Neural progenitor cell (in vitro differentiated cells): Measurements from ENCODE around the gene PREP. TPM values are rescaled to one million over a fixed set of nuclear protein-coding genes. Genes with fewer than 3 reads are reported as not detected.

ENCODE experiments used
- DNase-seq: peaks from one replicate; pipeline ENCODE4 v3.0.0-alpha.2; 2016; ENCODE audit warnings: low spot score
- H2AFZ ChIP-seq: fragments of 200-600 bp; sonication (generic); replicated peaks from 2 replicates; pipeline ENCODE4 v1.6.1; 2016; ENCODE audit warnings: antibody characterized with exemption
- H3F3A ChIP-seq: fragments of 200-600 bp; sonication (generic); 2 replicates; pipeline ENCODE4 v1.6.1; 2016; ENCODE audit warnings: antibody characterized with exemption, low read depth
- H3K27ac ChIP-seq: fragments of 200-600 bp; sonication (generic); 2 replicates; pipeline ENCODE4 v1.5.1; 2016; ENCODE audit warnings: mild to moderate bottlenecking
- H3K27me3 ChIP-seq: fragments of 200-600 bp; sonication (generic); 2 replicates; pipeline ENCODE4 v1.6.1; 2016; ENCODE audit warnings: mild to moderate bottlenecking, moderate library complexity
- H3K36me3 ChIP-seq: fragments of 200-600 bp; sonication (generic); 2 replicates; pipeline ENCODE4 v1.5.1; 2016
- H3K4me1 ChIP-seq: fragments of 200-600 bp; sonication (generic); 2 replicates; pipeline ENCODE4 v1.6.1; 2016; ENCODE audit warnings: mixed run types
- H3K4me2 ChIP-seq: fragments of 200-600 bp; sonication (generic); 2 replicates; pipeline ENCODE4 v1.6.1; 2016
- H3K4me3 ChIP-seq: fragments of 200-600 bp; sonication (generic); 2 replicates; pipeline ENCODE4 v1.5.1; 2016
- H3K79me2 ChIP-seq: fragments of 200-600 bp; sonication (generic); 2 replicates; pipeline ENCODE4 v1.6.1; 2016; ENCODE audit warnings: low read depth
- H3K9ac ChIP-seq: fragments of 200-600 bp; sonication (generic); 2 replicates; pipeline ENCODE4 v1.6.1; 2016
- H3K9me3 ChIP-seq: fragments of 200-600 bp; sonication (generic); 2 replicates; pipeline ENCODE4 v1.5.1; 2016; ENCODE audit warnings: low read depth
- H4K20me1 ChIP-seq: fragments of 200-600 bp; sonication (generic); 2 replicates; pipeline ENCODE4 v1.6.1; 2016; ENCODE audit warnings: low read depth
- H3K27ac Mint-ChIP-seq: 3 replicates; pipeline ENCODE4 v1.8.0; 2021; ENCODE audit warnings: mixed read lengths
- H3K27me3 Mint-ChIP-seq: 2 replicates; pipeline ENCODE4 v1.8.0; 2022; ENCODE audit warnings: low read depth, mild to moderate bottlenecking, inconsistent platforms, moderate library complexity, mixed read lengths; ENCODE audit not compliant: insufficient read depth
- H3K36me3 Mint-ChIP-seq: 3 replicates; pipeline ENCODE4 v1.8.0; 2021; ENCODE audit warnings: mixed read lengths
- H3K4me1 Mint-ChIP-seq: 3 replicates; pipeline ENCODE4 v1.8.0; 2021; ENCODE audit warnings: mixed read lengths
- H3K4me3 Mint-ChIP-seq: 3 replicates; pipeline ENCODE4 v1.8.0; 2021; ENCODE audit warnings: mild to moderate bottlenecking, moderate library complexity, mixed read lengths
- H3K9me3 Mint-ChIP-seq: 3 replicates; pipeline ENCODE4 v1.8.0; 2020; ENCODE audit warnings: mixed read lengths
- EZH2 ChIP-seq: fragments of 200-600 bp; sonication (generic); IDR thresholded peaks from 2 replicates; pipeline ENCODE4 v1.6.1; 2017; ENCODE audit warnings: antibody characterized with exemption, mild to moderate bottlenecking, moderate library complexity
- EZH2phosphoT487 ChIP-seq: fragments of 200-600 bp; sonication (generic); IDR thresholded peaks from 2 replicates; pipeline ENCODE4 v1.6.1; 2017; ENCODE audit warnings: antibody characterized with exemption
- total RNA-seq: library from RNA; depleted of rRNA; stranded (reverse); fragments of >200 nt; gene quantifications from 2 replicates; pipeline ENCODE4 v1.2.3, GENCODE V29; 2015; ENCODE audit warnings: low replicate concordance
- TF ChIP-seq, protein P1 (sequence below): fragments of 200-600 bp; sonication (generic); IDR thresholded peaks from 2 replicates; pipeline ENCODE4 v1.5.1; 2017; ENCODE audit warnings: antibody characterized with exemption, mild to moderate bottlenecking

PREP gene
- total RNA-seq, 1 donor from 2014 or later = 28.6 TPM

DNA sequence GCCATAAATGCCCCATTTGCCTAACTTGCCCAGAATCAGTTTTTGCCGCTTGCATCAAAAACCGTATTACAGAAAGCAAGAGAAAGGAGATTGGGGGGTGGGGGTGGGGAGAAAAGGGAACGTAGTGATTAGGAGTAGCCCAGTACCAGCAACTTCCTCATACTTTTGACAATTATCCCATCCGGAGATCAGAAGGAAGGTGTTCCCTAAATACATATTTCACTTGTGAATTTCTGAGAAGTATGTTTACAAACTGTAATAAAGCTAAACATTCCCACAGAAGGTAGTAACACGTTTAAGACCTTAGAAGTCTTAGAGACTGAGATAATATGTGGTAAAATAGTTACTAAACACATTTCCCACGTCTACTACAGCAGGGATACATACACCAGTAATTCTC, 14.5 kb downstream of the PREP start:
- Mint-ChIP-seq H3K27me3 (no peaks in the 10 kb centered on the region), H3K4me3 (no peak overlapping the region), H3K4me1 (peaks cover 13% of the 10 kb centered on the region), H3K27ac (no peak overlapping the region), H3K36me3 (peaks cover 12% of the 10 kb centered on the region), H3K9me3 (no peaks in the 10 kb centered on the region)
- no peak overlapping the region for H3K4me3 ChIP-seq
- H3K9ac ChIP-seq = no peak overlapping the region
- H3K79me2 ChIP-seq = peaks cover 9% of the 10 kb centered on the region
- peaks cover 12% of the 10 kb centered on the region for H3F3A ChIP-seq
- H3K9me3 ChIP-seq = no peaks in the 10 kb centered on the region
- no peaks in the 10 kb centered on the region for H3K36me3 ChIP-seq
- no peak for DNase-seq
- H3K4me1 ChIP-seq = peaks cover 29% of the 10 kb centered on the region
- no peaks in the 10 kb centered on the region for H3K27me3 ChIP-seq
- no peak overlapping the region for H2AFZ ChIP-seq
- H4K20me1 ChIP-seq = peaks cover 12% of the 10 kb centered on the region
- no peak overlapping the region for H3K27ac ChIP-seq
- H3K4me2 ChIP-seq = no peak overlapping the region
- TF ChIP-seq EZH2 = no peak
- TF ChIP-seq, protein P1, sequence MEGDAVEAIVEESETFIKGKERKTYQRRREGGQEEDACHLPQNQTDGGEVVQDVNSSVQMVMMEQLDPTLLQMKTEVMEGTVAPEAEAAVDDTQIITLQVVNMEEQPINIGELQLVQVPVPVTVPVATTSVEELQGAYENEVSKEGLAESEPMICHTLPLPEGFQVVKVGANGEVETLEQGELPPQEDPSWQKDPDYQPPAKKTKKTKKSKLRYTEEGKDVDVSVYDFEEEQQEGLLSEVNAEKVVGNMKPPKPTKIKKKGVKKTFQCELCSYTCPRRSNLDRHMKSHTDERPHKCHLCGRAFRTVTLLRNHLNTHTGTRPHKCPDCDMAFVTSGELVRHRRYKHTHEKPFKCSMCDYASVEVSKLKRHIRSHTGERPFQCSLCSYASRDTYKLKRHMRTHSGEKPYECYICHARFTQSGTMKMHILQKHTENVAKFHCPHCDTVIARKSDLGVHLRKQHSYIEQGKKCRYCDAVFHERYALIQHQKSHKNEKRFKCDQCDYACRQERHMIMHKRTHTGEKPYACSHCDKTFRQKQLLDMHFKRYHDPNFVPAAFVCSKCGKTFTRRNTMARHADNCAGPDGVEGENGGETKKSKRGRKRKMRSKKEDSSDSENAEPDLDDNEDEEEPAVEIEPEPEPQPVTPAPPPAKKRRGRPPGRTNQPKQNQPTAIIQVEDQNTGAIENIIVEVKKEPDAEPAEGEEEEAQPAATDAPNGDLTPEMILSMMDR = no peak
- TF ChIP-seq EZH2phosphoT487 = no peak

DNA sequence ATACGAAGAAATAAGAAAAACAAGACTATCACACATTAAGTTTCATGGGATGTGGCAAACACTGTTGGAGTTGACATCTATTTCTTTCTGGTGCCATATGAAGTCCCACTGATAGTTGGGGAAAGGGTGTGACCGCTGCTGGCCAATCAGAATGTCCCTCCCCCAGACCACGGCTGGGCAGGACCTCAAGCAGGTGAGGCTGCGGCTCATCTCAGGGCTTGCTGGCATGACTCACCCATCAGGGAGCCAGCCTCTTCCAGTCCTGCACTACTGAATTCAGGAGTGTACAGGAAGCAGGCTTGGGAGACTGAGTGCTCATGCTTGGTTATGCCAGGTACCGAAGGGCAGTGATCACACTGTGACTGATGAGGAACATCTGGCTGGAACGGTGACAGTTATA, 18.9 kb downstream of the PREP start:
- H3K4me2 ChIP-seq = no peak overlapping the region
- H3K4me1 ChIP-seq = peaks cover 18% of the 10 kb centered on the region
- peaks cover 12% of the 10 kb centered on the region for H3K36me3 Mint-ChIP-seq
- peaks cover 23% of the 10 kb centered on the region for H3K4me1 Mint-ChIP-seq
- no peak overlapping the region for H3K27ac ChIP-seq
- H3K36me3 ChIP-seq = no peaks in the 10 kb centered on the region
- H3K27me3 ChIP-seq = no peaks in the 10 kb centered on the region
- peaks cover 9% of the 10 kb centered on the region for H3K79me2 ChIP-seq
- no peaks in the 10 kb centered on the region for H3K27me3 Mint-ChIP-seq
- no peaks in the 10 kb centered on the region for H3K9me3 ChIP-seq
- H3K4me3 ChIP-seq = no peak overlapping the region
- no peak overlapping the region for H3K4me3 Mint-ChIP-seq
- H3K9me3 Mint-ChIP-seq = no peaks in the 10 kb centered on the region
- peaks cover 5% of the 10 kb centered on the region for H4K20me1 ChIP-seq
- TF ChIP-seq EZH2 (no peak), EZH2phosphoT487 (no peak)
- TF ChIP-seq, protein P1 = no peak
- peaks cover 3% of the 10 kb centered on the region for H3F3A ChIP-seq
- no peak overlapping the region for H3K27ac Mint-ChIP-seq
- DNase-seq = no peak
- H2AFZ ChIP-seq = no peak overlapping the region
- H3K9ac ChIP-seq = no peak overlapping the region

DNA sequence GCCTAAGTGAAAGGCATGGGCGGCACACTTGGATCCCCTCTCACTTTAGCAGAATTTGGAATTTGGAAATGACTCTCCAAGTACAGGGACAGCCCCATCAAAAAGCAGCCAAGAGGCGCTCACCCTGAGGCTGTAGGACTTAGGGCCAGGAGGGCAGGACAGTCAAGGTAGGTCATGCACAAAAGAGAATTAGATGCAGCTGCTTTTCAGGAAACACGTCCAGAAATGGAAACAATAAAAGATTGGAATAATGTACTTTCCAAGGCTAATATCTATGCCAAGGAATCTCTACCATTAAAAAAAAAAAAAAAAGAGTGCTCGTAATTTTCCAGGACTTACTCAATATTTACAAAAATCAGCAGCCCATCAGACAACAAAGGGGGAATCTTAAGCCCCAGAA, 19.9 kb downstream of the PREP start:
- Histone ChIP-seq H3K4me3 (no peak overlapping the region), H3K9me3 (no peaks in the 10 kb centered on the region), H3K36me3 (no peaks in the 10 kb centered on the region), H3K27ac (no peak overlapping the region), H3K9ac (no peak overlapping the region), H3K4me2 (no peak overlapping the region), H3K79me2 (peaks cover 4% of the 10 kb centered on the region), H2AFZ (no peak overlapping the region), H4K20me1 (no peaks in the 10 kb centered on the region), H3K4me1 (peaks cover 8% of the 10 kb centered on the region), H3K27me3 (no peaks in the 10 kb centered on the region), H3F3A (peaks cover 3% of the 10 kb centered on the region)
- H3K4me1 Mint-ChIP-seq = peaks cover 23% of the 10 kb centered on the region
- no peak overlapping the region for H3K27ac Mint-ChIP-seq
- TF ChIP-seq EZH2phosphoT487 (no peak), EZH2 (no peak)
- TF ChIP-seq, protein P1 = no peak
- H3K27me3 Mint-ChIP-seq = no peaks in the 10 kb centered on the region
- H3K9me3 Mint-ChIP-seq = no peaks in the 10 kb centered on the region
- no peak overlapping the region for H3K4me3 Mint-ChIP-seq
- no peak for DNase-seq
- H3K36me3 Mint-ChIP-seq = peaks cover 12% of the 10 kb centered on the region
